KOPT-K1 (cell line): Measurements from ENCODE around the gene PCCA.
"Not testable (repeated sequence)": the region's sequence is repeated elsewhere in the genome, so short reads cannot be mapped to it uniquely, and the experiment has no call there.

Experiments used
- H3K27ac ChIP-seq: fragments of 200-600 bp; sonication (generic); 2 replicates; pipeline ENCODE4 v1.5.1; 2016; ENCODE audit warnings: antibody characterized with exemption, mild to moderate bottlenecking, low read depth, low read length; ENCODE audit not compliant: poor library complexity, severe bottlenecking
- H3K36me3 ChIP-seq: fragments of 200-600 bp; sonication (generic); 2 replicates; pipeline ENCODE4 v1.5.1; 2017; ENCODE audit warnings: antibody characterized with exemption, mild to moderate bottlenecking, low read length, moderate library complexity; ENCODE audit not compliant: insufficient read depth
- H3K9me3 ChIP-seq: fragments of 200-600 bp; sonication (generic); 2 replicates; pipeline ENCODE4 v1.5.1; 2017; ENCODE audit warnings: antibody characterized with exemption, low read length, mild to moderate bottlenecking; ENCODE audit not compliant: insufficient read depth, poor library complexity, severe bottlenecking

The PCCA gene

GRCh38 chr13:100301418-100301817, 212.5 kb downstream of the PCCA start:
- H3K36me3 ChIP-seq = no peaks in the 10 kb centered on the region
- no peaks in the 10 kb centered on the region for H3K9me3 ChIP-seq
- no peak overlapping the region for H3K27ac ChIP-seq

DNA sequence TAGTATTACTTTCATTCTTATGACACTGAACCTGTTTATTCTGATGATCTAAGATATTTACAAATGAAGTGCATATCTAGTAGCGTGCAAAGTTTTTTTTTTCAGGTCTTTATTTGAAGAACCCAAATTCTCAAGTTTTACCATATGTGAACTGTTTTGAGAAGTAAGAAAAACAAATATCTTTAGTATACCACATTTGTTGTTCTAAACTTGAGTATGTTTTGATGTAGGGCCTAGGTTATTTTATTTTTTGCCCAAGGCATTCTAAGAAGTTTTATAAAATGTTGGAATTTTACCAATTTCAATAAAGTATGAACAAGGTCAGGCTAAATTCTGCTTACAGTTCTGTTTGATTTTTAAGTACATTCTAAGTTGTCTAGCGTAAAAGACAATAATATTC, 213.5 kb downstream of the PCCA start:
- Histone ChIP-seq H3K9me3 (no peaks in the 10 kb centered on the region), H3K36me3 (no peaks in the 10 kb centered on the region), H3K27ac (no peak overlapping the region)

GRCh38 chr13:100304229-100304628, 215.3 kb downstream of the PCCA start:
- no peaks in the 10 kb centered on the region for H3K9me3 ChIP-seq
- H3K27ac ChIP-seq = no peak overlapping the region
- no peaks in the 10 kb centered on the region for H3K36me3 ChIP-seq

GRCh38 chr13:100305398-100305797, 216.5 kb downstream of the PCCA start:
- H3K27ac ChIP-seq = no peak overlapping the region
- H3K9me3 ChIP-seq = no peaks in the 10 kb centered on the region
- H3K36me3 ChIP-seq = no peaks in the 10 kb centered on the region

DNA sequence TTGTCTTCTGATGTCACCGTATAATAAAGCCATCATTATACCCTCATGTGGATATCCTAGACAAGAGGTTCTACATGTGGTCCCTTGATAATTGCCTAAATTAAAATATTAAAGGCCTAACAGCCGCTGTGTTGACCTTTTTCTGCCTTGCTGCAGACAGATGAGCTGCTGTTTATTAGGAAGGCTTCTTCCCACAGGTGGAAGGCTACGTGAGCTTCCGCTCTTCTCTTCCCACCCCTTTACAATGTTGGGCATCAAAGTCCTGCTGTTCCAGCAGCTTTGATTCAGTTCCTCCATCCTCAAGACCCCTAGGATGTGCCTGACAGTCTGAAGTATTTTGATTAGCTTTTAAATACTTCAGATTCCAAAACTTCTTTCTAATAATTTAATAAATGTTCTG, 217.1 kb downstream of the PCCA start:
- Histone ChIP-seq H3K9me3 (no peaks in the 10 kb centered on the region), H3K36me3 (no peaks in the 10 kb centered on the region), H3K27ac (no peak overlapping the region)

DNA sequence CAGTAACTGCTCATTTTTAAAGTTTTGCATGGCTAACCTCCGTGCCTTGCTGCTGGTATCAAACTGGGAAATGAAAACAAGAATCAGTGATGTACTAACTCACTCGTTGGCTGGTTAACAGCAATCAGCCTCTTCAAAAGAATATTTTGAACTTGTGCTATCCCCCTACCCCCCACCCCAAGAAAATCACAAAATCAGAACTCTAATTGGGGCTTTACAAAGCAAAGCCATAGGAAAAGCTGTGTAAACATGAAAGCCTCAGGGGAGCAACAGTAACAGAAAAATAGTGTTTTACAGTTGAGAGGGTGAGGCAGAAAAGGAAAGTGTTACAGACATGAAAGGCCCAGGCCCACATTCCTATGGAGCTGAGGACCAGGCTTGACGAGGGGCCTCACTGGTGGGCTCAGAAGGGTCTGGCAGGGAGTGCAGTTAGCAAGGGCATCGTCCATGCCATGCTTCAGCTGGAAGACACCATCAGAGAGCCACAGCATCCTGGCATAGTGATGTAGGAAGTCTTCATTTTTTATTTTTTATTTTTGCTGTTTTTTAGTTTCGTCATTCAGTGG, 217.6 kb downstream of the PCCA start:
- Histone ChIP-seq H3K27ac (peak overlapping the region; percentile 10), H3K9me3 (no peaks in the 10 kb centered on the region)

DNA sequence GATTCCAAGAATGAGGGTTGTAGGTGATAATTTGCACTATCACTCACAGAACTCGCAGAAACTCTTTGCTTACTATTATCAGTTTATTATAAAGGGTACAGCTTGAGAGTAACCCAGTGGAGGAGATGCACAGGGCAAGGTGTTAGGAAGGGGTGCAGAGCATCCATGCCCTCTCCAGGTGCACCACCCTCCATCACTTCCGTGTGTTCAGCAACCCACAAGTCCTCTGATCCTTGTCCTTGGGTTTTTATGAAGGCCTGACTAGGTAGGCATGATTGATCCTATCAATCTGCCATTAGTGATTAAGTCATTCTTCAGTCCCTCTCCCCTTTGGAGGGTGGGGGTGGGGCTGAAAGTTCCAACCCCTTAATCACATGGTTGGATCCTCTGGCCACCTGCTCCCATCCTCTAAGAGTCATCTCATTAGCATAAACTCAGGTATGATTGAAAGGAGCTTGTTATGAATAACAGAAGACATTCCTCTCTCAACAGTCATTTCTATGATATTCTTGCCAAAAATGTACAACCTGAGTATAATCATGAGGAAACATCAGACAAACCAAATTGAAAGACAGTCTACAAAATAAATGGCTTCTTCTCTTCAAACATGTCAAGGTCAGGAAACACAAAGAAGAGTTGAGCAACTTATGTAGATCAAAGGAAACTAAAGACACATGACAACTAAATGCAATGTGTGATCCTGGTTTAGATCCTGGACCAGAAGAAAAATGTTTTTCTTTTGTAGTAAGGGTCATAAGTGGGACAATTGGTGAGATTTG, 225.4 kb downstream of the PCCA start:
- no peaks in the 10 kb centered on the region for H3K36me3 ChIP-seq
- no peaks in the 10 kb centered on the region for H3K9me3 ChIP-seq
- no peak overlapping the region for H3K27ac ChIP-seq

More for the DNA sequence above, 217.6 kb downstream of the PCCA start:
- no peaks in the 10 kb centered on the region for H3K36me3 ChIP-seq

- Histone ChIP-seq H3K27ac (no peak overlapping the region), H3K9me3 (no peaks in the 10 kb centered on the region), H3K36me3 (no peaks in the 10 kb centered on the region)
These were observed 226.6 kb downstream of the PCCA start for GRCh38 chr13:100315522-100315921.

- not testable (repeated sequence) for H3K9me3 ChIP-seq, H3K36me3 ChIP-seq, H3K27ac ChIP-seq
These were observed 229.6 kb downstream of the PCCA start for GRCh38 chr13:100318473-100318872.

GRCh38 chr13:100323937-100324336, 235.0 kb downstream of the PCCA start:
- Histone ChIP-seq H3K9me3 (no peaks in the 10 kb centered on the region), H3K36me3 (no peaks in the 10 kb centered on the region), H3K27ac (no peak overlapping the region)

GRCh38 chr13:100330662-100331061, 241.8 kb downstream of the PCCA start:
- H3K36me3 ChIP-seq = no peaks in the 10 kb centered on the region
- H3K27ac ChIP-seq = no peak overlapping the region
- peaks cover 17% of the 10 kb centered on the region for H3K9me3 ChIP-seq

DNA sequence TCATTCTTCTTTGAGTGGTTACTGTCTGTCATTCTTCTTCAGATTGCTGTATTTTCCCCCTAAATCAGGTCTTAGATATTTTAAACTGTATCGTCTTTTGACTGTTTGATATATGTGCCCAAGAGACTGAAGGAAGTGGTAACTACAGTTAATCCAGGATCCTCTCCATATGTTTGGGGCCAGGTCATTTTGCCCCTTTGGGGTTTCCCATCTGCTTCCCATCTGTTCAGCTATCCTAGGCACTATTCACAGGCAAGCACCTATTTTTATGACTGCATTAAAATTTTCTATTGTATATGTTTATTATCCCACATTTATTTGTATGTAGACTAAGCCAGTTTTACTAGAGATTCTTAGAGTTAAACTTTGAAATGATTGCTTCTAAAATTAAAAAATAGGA, 244.2 kb downstream of the PCCA start:
- H3K27ac ChIP-seq = no peak overlapping the region
- no peaks in the 10 kb centered on the region for H3K36me3 ChIP-seq

DNA sequence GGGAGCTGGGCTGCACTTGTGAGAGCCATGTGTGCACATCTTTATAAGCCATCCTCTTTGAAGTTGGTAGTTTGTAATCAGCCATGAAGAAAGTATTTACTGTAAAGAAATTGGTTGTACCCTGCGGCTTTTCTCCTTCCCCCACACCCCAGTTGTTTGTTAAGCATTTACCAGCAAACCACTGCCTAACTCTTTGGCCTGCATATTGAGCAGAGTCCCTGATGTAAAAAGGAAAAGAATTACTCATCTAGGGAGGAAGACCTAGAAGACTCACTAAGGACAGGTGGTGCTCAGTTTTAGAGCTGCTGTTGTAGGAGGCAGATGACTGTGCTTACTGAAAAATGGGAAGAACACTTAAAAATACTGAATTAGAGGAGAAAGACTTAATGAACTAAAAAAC, 245.3 kb downstream of the PCCA start:
- H3K36me3 ChIP-seq = no peaks in the 10 kb centered on the region
- H3K9me3 ChIP-seq = peaks cover 19% of the 10 kb centered on the region
- H3K27ac ChIP-seq = no peak overlapping the region

More for the DNA sequence above, 244.2 kb downstream of the PCCA start:
- H3K9me3 ChIP-seq = peaks cover 19% of the 10 kb centered on the region

- Histone ChIP-seq H3K36me3 (no peaks in the 10 kb centered on the region), H3K9me3 (peaks cover 19% of the 10 kb centered on the region), H3K27ac (no peak overlapping the region)
These were observed 248.1 kb downstream of the PCCA start for GRCh38 chr13:100336795-100337516.

GRCh38 chr13:100338275-100338674, 249.4 kb downstream of the PCCA start:
- H3K9me3 ChIP-seq = peaks cover 19% of the 10 kb centered on the region
- no peak overlapping the region for H3K27ac ChIP-seq
- H3K36me3 ChIP-seq = no peaks in the 10 kb centered on the region
